NCI-H748 treated with DMSO at 0.1 percent for 48 hours (cell line): ENCODE results near the gene WDR81.

Source experiments
- DNase-seq: peaks from one replicate; lab custom pipeline; 2025; lab: John Stamatoyannopoulos, UW

WDR81 gene

DNA sequence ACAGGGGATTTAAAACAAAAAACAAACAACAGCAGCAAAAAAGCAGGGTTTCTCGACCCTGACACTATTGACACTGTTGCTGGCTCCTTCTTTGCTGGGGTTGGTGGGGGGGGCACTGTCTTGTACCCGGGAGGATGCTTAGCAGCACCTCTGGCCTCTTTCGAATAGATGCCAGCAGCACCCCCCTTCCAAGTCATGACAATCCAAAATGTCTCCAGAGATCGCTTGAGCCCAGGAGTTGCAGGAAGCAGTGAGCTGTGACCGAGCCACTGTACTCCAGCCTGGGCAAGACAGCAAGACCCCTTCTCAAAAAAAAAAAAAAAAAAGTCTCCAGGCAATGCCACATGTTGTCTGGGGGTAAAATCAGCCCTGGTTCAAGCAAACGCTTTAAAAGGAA, 57.7 kb downstream of the WDR81 start:
- no peak for DNase-seq

DNA sequence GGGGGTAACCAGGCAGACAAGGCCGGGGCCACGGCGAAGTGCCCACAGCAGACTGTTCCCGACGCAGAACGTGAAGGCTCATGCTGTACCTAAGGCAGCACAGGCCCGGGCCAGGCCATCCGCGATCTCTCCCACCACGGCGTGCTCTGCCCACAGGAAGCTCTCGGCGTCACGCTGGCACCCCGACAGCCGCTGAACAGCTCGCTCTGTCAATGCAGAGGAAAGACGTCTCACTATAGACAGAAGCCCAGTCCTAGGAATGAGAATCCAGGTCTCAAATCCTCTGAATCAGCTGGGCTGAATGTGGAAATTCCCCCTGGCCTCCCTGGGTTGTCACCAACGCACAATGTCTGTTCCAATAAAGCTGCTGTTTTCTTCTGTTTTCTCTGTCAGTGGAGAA, 58.8 kb downstream of the WDR81 start:
- no peak for DNase-seq

DNA sequence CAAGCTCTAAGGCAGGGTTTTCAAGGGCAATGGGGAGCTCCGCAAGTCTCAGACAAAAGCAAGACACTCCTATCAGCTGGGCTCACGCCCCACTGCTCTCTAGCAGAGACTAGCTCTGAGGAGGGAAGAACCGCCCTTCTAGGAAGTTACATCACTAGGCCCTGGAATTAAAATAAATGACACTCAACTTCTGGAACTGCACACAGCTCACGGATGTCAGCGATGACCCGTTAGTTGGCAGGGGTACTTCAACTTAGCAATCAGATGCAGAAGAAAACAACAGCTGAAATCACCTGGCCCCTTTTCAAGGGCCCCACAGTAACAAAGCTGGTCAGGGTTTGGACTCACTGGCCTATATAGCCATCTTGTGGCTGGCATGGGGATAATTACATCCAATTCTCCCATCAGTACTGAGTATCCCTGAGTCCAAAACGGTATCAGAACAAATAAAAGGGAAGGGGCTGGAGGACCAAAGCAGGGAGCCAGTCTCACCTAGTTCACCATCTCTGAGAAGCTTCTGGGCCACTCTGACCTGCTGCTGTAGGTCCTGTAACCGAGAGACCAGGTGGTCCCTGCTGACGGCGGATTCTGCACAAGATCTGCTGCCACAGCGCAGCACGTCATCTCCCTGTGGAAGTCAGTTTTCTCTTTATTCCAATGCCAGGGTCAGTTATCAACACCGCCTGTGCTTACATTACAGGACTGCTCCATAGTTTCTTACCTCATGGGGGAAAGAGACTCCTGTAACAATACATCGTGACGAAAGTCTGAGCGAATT, 59.5 kb downstream of the WDR81 start:
- DNase-seq, result no peak

DNA sequence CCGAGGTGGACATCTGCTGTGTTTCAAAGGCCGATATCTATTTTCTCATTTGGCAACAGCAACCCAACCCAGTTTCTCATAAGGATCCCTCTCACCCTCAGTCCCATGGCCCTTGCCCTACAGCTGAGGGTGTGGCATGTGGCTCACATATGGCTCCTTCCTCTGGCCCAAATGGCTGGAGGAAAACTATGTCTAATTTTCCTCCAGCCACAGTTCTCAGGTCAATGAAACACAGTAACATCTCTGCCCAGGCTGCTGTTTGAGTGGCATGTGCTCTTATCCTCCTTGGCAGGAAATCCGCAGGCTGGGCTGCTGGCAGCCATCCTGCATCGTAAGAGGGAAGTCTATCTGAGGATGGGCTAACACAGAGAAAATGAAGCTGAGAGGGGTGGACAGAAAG, 61.4 kb downstream of the WDR81 start:
- no peak for DNase-seq

DNA sequence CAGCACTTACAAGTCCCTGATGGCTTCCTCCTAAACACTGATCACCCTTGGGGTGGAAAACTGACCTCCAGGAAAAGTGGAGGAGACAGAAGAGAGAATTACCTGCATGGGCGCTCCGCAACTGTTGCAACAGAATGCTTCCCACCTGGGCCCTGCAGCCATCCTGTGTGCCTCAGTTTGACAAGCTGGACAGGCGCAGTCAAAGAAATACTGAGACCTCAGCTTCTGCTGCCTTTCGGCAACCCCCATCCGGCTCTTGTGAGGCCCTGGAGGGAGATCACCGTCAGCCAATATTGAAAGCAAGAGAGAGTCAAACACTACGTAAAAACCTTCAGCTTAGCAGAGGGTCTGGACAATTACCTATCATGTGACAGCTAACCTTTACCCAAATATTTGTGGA, 62.2 kb downstream of the WDR81 start:
- DNase-seq, result no peak

DNA sequence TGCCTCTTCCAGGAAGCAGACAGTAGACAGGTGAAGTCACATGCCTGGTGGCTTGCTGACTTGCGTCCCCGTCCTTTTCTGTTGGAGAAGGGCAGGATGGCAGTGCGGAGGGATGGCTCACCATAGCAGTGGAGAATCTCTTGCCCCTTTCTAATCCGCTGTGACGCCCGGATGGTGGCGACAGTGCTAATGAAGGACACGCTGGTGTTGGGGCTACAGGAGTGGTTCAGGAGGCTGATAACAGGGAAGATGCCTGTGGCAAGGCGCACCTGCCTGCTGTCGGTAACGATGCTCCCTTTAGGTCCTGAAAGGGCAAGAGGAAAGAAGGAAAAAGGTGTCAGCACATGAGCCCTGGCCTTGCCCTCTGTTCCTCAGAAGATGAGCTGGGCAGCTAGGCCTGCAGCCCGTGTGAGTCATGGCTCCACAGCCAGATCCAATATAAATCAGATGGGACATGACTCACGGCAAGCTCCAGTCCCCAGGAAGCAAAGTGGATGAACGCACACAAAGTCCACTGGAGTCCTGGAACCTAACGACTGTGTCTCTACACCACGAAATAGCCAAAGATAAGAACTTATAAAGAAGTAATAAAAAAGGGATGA, 62.9 kb downstream of the WDR81 start:
- no peak for DNase-seq
